ENCODE data around the gene BRD3OS. TPM values are rescaled to one million over a fixed set of nuclear protein-coding genes. Genes with fewer than 3 reads are reported as not detected.

Gene BRD3OS, protein sequence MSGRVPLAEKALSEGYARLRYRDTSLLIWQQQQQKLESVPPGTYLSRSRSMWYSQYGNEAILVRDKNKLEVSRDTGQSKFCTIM
- total RNA-seq, result 14.3 to 16.4 TPM (median 16.1 TPM) in 3 replicates

DNA sequence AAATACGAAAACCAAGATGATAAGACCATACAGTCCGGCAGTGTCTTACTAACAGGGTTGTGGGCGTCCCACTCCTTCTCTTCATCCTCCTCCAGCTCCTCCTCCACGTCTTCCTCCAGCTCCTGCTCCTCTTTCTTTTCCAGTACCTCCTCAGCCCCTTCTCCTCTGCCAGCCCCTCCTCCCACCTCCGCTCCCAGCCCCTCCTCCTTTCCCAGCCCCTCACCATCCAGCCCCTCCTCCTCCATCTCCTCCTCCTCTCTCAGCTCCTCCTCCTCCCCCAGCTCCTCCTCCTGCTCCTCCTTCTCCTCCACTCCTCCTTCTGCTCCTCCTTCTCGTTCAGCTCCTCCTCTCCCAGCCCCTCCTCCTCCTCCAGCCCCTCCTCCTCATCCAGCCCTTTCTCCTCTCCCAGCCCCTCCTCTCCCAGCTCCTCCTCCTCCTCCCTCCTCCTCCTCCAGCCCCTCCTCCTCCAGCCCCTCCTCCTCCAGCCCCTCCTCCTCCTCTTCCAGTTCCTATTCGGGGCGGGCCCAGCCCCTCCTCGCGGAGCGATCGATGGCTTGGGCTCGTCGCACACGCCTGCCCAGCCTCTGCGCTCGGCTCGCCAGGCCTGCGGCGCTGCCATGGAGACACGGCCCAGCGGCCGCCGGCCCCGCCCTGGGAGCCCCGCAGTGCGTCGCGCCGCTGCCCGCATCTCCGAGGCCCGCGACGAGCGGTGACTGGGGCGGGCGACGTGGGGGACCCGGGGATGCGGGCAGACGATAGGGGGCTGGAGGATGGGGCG is at the start of gene BRD3OS:
Gene BRD3OS (plus strand): TSS at position 654 of the 778 bp plus-strand sequence. CDS start 1,267 bp downstream, outside the sequence.
- Mint-ChIP-seq H3K27ac (peak within 1 kb of the TSS; percentile 64), H3K4me1 (no peaks in the 10 kb centered on the region), H3K36me3 (peaks cover 2% of the 10 kb centered on the region), H3K4me3 (peak within 1 kb of the TSS; percentile 73), H3K27me3 (ENCODE audit: low read depth) (no peaks in the 10 kb centered on the region), H3K9me3 (no peaks in the 10 kb centered on the region)
- DNase-seq (ENCODE audit: low spot score in 2 of 2, unreplicated experiment in 2 of 2), result peak; percentile 91 to 96
- TF ChIP-seq, protein P1, sequence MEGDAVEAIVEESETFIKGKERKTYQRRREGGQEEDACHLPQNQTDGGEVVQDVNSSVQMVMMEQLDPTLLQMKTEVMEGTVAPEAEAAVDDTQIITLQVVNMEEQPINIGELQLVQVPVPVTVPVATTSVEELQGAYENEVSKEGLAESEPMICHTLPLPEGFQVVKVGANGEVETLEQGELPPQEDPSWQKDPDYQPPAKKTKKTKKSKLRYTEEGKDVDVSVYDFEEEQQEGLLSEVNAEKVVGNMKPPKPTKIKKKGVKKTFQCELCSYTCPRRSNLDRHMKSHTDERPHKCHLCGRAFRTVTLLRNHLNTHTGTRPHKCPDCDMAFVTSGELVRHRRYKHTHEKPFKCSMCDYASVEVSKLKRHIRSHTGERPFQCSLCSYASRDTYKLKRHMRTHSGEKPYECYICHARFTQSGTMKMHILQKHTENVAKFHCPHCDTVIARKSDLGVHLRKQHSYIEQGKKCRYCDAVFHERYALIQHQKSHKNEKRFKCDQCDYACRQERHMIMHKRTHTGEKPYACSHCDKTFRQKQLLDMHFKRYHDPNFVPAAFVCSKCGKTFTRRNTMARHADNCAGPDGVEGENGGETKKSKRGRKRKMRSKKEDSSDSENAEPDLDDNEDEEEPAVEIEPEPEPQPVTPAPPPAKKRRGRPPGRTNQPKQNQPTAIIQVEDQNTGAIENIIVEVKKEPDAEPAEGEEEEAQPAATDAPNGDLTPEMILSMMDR (IDR thresholded peaks at IDR 0.05; ENCODE audit: unreplicated experiment), result no peak

GRCh38 chr9:133975511-133975910 is 49.8 kb upstream of the BRD3OS start:
- no peak overlapping the region for H3K4me3 Mint-ChIP-seq
- no peaks in the 10 kb centered on the region for H3K36me3 Mint-ChIP-seq
- H3K27ac Mint-ChIP-seq, result no peak overlapping the region
- peaks cover 48% of the 10 kb centered on the region for H3K4me1 Mint-ChIP-seq
- no peak for DNase-seq (ENCODE audit: low spot score in 2 of 2, unreplicated experiment in 2 of 2)
- H3K27me3 Mint-ChIP-seq (ENCODE audit: low read depth), result no peaks in the 10 kb centered on the region
- TF ChIP-seq, protein P1 (IDR thresholded peaks at IDR 0.05; ENCODE audit: unreplicated experiment), result no peak
- no peaks in the 10 kb centered on the region for H3K9me3 Mint-ChIP-seq

- no peak overlapping the region for H3K27ac Mint-ChIP-seq
- no peaks in the 10 kb centered on the region for H3K27me3 Mint-ChIP-seq (ENCODE audit: low read depth)
- no peak overlapping the region for H3K4me3 Mint-ChIP-seq
- TF ChIP-seq, protein P1 (IDR thresholded peaks at IDR 0.05; ENCODE audit: unreplicated experiment), result no peak
- H3K9me3 Mint-ChIP-seq, result no peaks in the 10 kb centered on the region
- H3K4me1 Mint-ChIP-seq, result peaks cover 51% of the 10 kb centered on the region
- no peaks in the 10 kb centered on the region for H3K36me3 Mint-ChIP-seq
- DNase-seq (ENCODE audit: low spot score in 2 of 2, unreplicated experiment in 2 of 2), result no peak
Measured at GRCh38 chr9:133976191-133976861, 49.0 kb upstream of the BRD3OS start.

- H3K4me1 Mint-ChIP-seq, result peaks cover 49% of the 10 kb centered on the region
- DNase-seq (ENCODE audit: low spot score in 2 of 2, unreplicated experiment in 2 of 2), result no peak
- H3K4me3 Mint-ChIP-seq, result no peak overlapping the region
- H3K27ac Mint-ChIP-seq, result no peak overlapping the region
- no peaks in the 10 kb centered on the region for H3K36me3 Mint-ChIP-seq
- H3K27me3 Mint-ChIP-seq (ENCODE audit: low read depth), result no peaks in the 10 kb centered on the region
- H3K9me3 Mint-ChIP-seq, result no peaks in the 10 kb centered on the region
- TF ChIP-seq, protein P1 (IDR thresholded peaks at IDR 0.05; ENCODE audit: unreplicated experiment), result no peak
Measured at GRCh38 chr9:133976887-133977286, 48.4 kb upstream of the BRD3OS start.

GRCh38 chr9:133977421-133978201 is 47.7 kb upstream of the BRD3OS start:
- no peaks in the 10 kb centered on the region for H3K27me3 Mint-ChIP-seq (ENCODE audit: low read depth)
- H3K9me3 Mint-ChIP-seq, result no peaks in the 10 kb centered on the region
- no peak for DNase-seq (ENCODE audit: low spot score in 2 of 2, unreplicated experiment in 2 of 2)
- H3K27ac Mint-ChIP-seq, result no peak overlapping the region
- no peak overlapping the region for H3K4me3 Mint-ChIP-seq
- no peaks in the 10 kb centered on the region for H3K36me3 Mint-ChIP-seq
- TF ChIP-seq, protein P1 (IDR thresholded peaks at IDR 0.05; ENCODE audit: unreplicated experiment), result no peak
- peaks cover 43% of the 10 kb centered on the region for H3K4me1 Mint-ChIP-seq
